BLaER1 treated with 17β-estradiol and CSF1 and Interleukin-3, amounts not matched to agents 10 nM and 100 nM (cell line): ENCODE data around the gene GSTM3.

Experiments
- H3K27ac ChIP-seq, 11 experiments: shearing (Covaris generic); formaldehyde crosslinking; 2 replicates each; pipeline ENCODE4 v1.8.1; 2022
- H3K27me3 ChIP-seq, 11 experiments: shearing (Covaris generic); formaldehyde crosslinking; 2 replicates each; pipeline ENCODE4 v1.8.1; 2022
- H3K36me3 ChIP-seq, 11 experiments: shearing (Covaris generic); formaldehyde crosslinking; 2 replicates each; pipeline ENCODE4 v1.8.1; 2022
- H3K4me1 ChIP-seq, 10 experiments: shearing (Covaris generic); formaldehyde crosslinking; 2 replicates each; pipeline ENCODE4 v1.8.1; 2022
- H3K4me2 ChIP-seq, 11 experiments: shearing (Covaris generic); formaldehyde crosslinking; 2 replicates each; pipeline ENCODE4 v1.8.1; 2022
- H3K4me3 ChIP-seq, 10 experiments: shearing (Covaris generic); formaldehyde crosslinking; 2 replicates each; pipeline ENCODE4 v1.8.1; 2022
- H3K9ac ChIP-seq, 11 experiments: shearing (Covaris generic); formaldehyde crosslinking; 2 replicates each; pipeline ENCODE4 v1.8.1; 2022
- H3K9me3 ChIP-seq, 11 experiments: shearing (Covaris generic); formaldehyde crosslinking; replicated peaks in 1 of 11; 2 replicates each; pipeline ENCODE4 v1.8.1; 2022
- H4K20me1 ChIP-seq, 11 experiments: shearing (Covaris generic); formaldehyde crosslinking; 2 replicates each; pipeline ENCODE4 v1.8.1; 2022
- Cebpa-rat ChIP-seq, 11 experiments: shearing (Covaris generic); IDR thresholded peaks; 2 replicates each; pipeline ENCODE4 v1.8.1; 2022

GSTM3 gene

GRCh38 chr1:109726007-109726406 lies 14.8 kb downstream of the GSTM3 start:
- H4K20me1 ChIP-seq: no peaks in the 10 kb centered on the region
- H3K4me3 ChIP-seq: no peak overlapping the region
- H3K4me1 ChIP-seq: peaks cover 0 to 4% (median 0%) of the 10 kb centered on the region in 10 experiments; a peak in 1 of 20 replicates
- no peak for TF ChIP-seq Cebpa-rat (IDR thresholded peaks at IDR 0.05)
- peaks cover 0 to 16% (median 6%) of the 10 kb centered on the region in 11 experiments; a peak in 11 of 22 replicates for H3K9me3 ChIP-seq
- H3K9ac ChIP-seq: no peak overlapping the region
- H3K4me2 ChIP-seq: no peak overlapping the region
- no peaks in the 10 kb centered on the region for H3K27me3 ChIP-seq
- H3K27ac ChIP-seq: no peak overlapping the region
- H3K36me3 ChIP-seq: no peaks in the 10 kb centered on the region; a peak in 1 of 22 replicates

GRCh38 chr1:109725510-109725909 lies 15.3 kb downstream of the GSTM3 start:
- H3K9me3 ChIP-seq: peaks cover 0 to 16% (median 6%) of the 10 kb centered on the region in 11 experiments; a peak in 11 of 22 replicates
- TF ChIP-seq Cebpa-rat (IDR thresholded peaks at IDR 0.05): no peak
- no peaks in the 10 kb centered on the region for H4K20me1 ChIP-seq
- H3K27ac ChIP-seq: no peak overlapping the region
- no peaks in the 10 kb centered on the region; a peak in 1 of 22 replicates for H3K36me3 ChIP-seq
- H3K4me1 ChIP-seq: peaks cover 0 to 4% (median 0%) of the 10 kb centered on the region in 10 experiments; a peak in 1 of 20 replicates
- H3K4me3 ChIP-seq: no peak overlapping the region
- no peak overlapping the region for H3K4me2 ChIP-seq
- no peaks in the 10 kb centered on the region for H3K27me3 ChIP-seq
- no peak overlapping the region for H3K9ac ChIP-seq

GRCh38 chr1:109724933-109725332 lies 15.9 kb downstream of the GSTM3 start:
- no peaks in the 10 kb centered on the region for H4K20me1 ChIP-seq
- no peaks in the 10 kb centered on the region; a peak in 1 of 22 replicates for H3K36me3 ChIP-seq
- H3K9ac ChIP-seq: no peak overlapping the region
- no peak overlapping the region for H3K4me2 ChIP-seq
- peaks cover 0 to 4% (median 0%) of the 10 kb centered on the region in 10 experiments; a peak in 3 of 20 replicates for H3K4me1 ChIP-seq
- no peak overlapping the region for H3K4me3 ChIP-seq
- H3K27me3 ChIP-seq: no peaks in the 10 kb centered on the region
- peaks cover 0 to 16% (median 6%) of the 10 kb centered on the region in 11 experiments; a peak in 11 of 22 replicates for H3K9me3 ChIP-seq
- H3K27ac ChIP-seq: no peak overlapping the region
- no peak for TF ChIP-seq Cebpa-rat (IDR thresholded peaks at IDR 0.05)

- Histone ChIP-seq H3K27ac (no peak overlapping the region), H3K27me3 (no peaks in the 10 kb centered on the region), H3K9me3 (peaks cover 0 to 16% (median 6%) of the 10 kb centered on the region in 11 experiments; a peak in 11 of 22 replicates), H3K4me3 (no peak overlapping the region), H3K36me3 (no peaks in the 10 kb centered on the region; a peak in 1 of 22 replicates), H3K4me2 (no peak overlapping the region), H4K20me1 (no peaks in the 10 kb centered on the region), H3K4me1 (peaks cover 0 to 13% (median 4%) of the 10 kb centered on the region in 10 experiments; a peak in 9 of 20 replicates), H3K9ac (no peak overlapping the region)
- TF ChIP-seq Cebpa-rat (IDR thresholded peaks at IDR 0.05): peak in 5 of 11 experiments; percentile 36 to 76 (median 69); a peak in 7 of 22 replicates
Measured at GRCh38 chr1:109722908-109723691, 17.7 kb downstream of the GSTM3 start.

GRCh38 chr1:109721971-109722370 lies 18.9 kb downstream of the GSTM3 start:
- peaks cover 0 to 13% (median 4%) of the 10 kb centered on the region in 10 experiments; a peak in 9 of 20 replicates for H3K4me1 ChIP-seq
- no peaks in the 10 kb centered on the region for H3K27me3 ChIP-seq
- H3K4me2 ChIP-seq: no peak overlapping the region
- no peak for TF ChIP-seq Cebpa-rat (IDR thresholded peaks at IDR 0.05)
- H3K9ac ChIP-seq: no peak overlapping the region
- H3K27ac ChIP-seq: no peak overlapping the region
- no peaks in the 10 kb centered on the region for H3K36me3 ChIP-seq
- peaks cover 0 to 12% (median 6%) of the 10 kb centered on the region in 11 experiments; a peak in 11 of 22 replicates for H3K9me3 ChIP-seq
- H3K4me3 ChIP-seq: no peak overlapping the region
- no peaks in the 10 kb centered on the region for H4K20me1 ChIP-seq

- Histone ChIP-seq H3K9ac (no peak overlapping the region), H3K4me1 (peaks cover 0 to 13% (median 2%) of the 10 kb centered on the region in 10 experiments; a peak in 8 of 20 replicates), H3K27ac (no peak overlapping the region), H4K20me1 (no peaks in the 10 kb centered on the region), H3K36me3 (no peaks in the 10 kb centered on the region), H3K27me3 (no peaks in the 10 kb centered on the region), H3K4me3 (no peak overlapping the region), H3K9me3 (peaks cover 0 to 8% (median 0%) of the 10 kb centered on the region in 11 experiments; a peak in 3 of 22 replicates), H3K4me2 (peak overlapping the region in 2 of 11 experiments; percentile 9 to 12; a peak in 2 of 22 replicates)
- no peak for TF ChIP-seq Cebpa-rat (IDR thresholded peaks at IDR 0.05)
Measured at GRCh38 chr1:109721042-109721441, 19.8 kb downstream of the GSTM3 start.

- H3K27me3 ChIP-seq: no peaks in the 10 kb centered on the region
- H4K20me1 ChIP-seq: no peaks in the 10 kb centered on the region
- peak overlapping the region in 5 of 11 experiments; percentile 9 to 49 (median 26); a peak in 6 of 22 replicates for H3K4me2 ChIP-seq
- H3K9ac ChIP-seq: no peak overlapping the region
- H3K9me3 ChIP-seq: no peaks in the 10 kb centered on the region
- no peaks in the 10 kb centered on the region for H3K36me3 ChIP-seq
- H3K4me1 ChIP-seq: peaks cover 0 to 13% (median 2%) of the 10 kb centered on the region in 10 experiments; a peak in 8 of 20 replicates
- H3K27ac ChIP-seq: peak overlapping the region in 2 of 11 experiments; percentile 9 to 61; a peak in 2 of 22 replicates
- no peak overlapping the region for H3K4me3 ChIP-seq
- no peak for TF ChIP-seq Cebpa-rat (IDR thresholded peaks at IDR 0.05)
Measured at GRCh38 chr1:109719337-109719837, 21.5 kb downstream of the GSTM3 start.

- Histone ChIP-seq H3K4me3 (no peak overlapping the region), H3K9ac (no peak overlapping the region), H3K36me3 (no peaks in the 10 kb centered on the region), H3K27ac (peak overlapping the region in 4 of 11 experiments; percentile 9 to 61 (median 24); a peak in 7 of 22 replicates), H3K9me3 (no peaks in the 10 kb centered on the region), H3K4me2 (no peak overlapping the region), H4K20me1 (no peaks in the 10 kb centered on the region), H3K4me1 (peaks cover 0 to 13% (median 2%) of the 10 kb centered on the region in 10 experiments; a peak in 8 of 20 replicates), H3K27me3 (no peaks in the 10 kb centered on the region)
- TF ChIP-seq Cebpa-rat (IDR thresholded peaks at IDR 0.05): no peak
Measured at GRCh38 chr1:109718495-109718894, 22.3 kb downstream of the GSTM3 start.

GRCh38 chr1:109717729-109718128 lies 23.1 kb downstream of the GSTM3 start:
- H3K27ac ChIP-seq: no peak overlapping the region; a peak in 1 of 22 replicates
- TF ChIP-seq Cebpa-rat (IDR thresholded peaks at IDR 0.05): no peak

More at GRCh38 chr1:109717729-109718128, 23.1 kb downstream of the GSTM3 start:
- peaks cover 0 to 2% (median 1%) of the 10 kb centered on the region in 11 experiments; a peak in 9 of 22 replicates for H3K27me3 ChIP-seq
- H3K9me3 ChIP-seq: peaks cover 0 to under 1% (median 0%) of the 10 kb centered on the region in 11 experiments; a peak in 1 of 22 replicates
- H3K36me3 ChIP-seq: no peaks in the 10 kb centered on the region
- H3K4me1 ChIP-seq: peaks cover 0 to 13% (median 2%) of the 10 kb centered on the region in 10 experiments; a peak in 8 of 20 replicates
- H3K9ac ChIP-seq: no peak overlapping the region
- H4K20me1 ChIP-seq: no peaks in the 10 kb centered on the region
- H3K4me3 ChIP-seq: no peak overlapping the region
- H3K4me2 ChIP-seq: no peak overlapping the region
